ENCODE data around the gene ZFX.

DNA sequence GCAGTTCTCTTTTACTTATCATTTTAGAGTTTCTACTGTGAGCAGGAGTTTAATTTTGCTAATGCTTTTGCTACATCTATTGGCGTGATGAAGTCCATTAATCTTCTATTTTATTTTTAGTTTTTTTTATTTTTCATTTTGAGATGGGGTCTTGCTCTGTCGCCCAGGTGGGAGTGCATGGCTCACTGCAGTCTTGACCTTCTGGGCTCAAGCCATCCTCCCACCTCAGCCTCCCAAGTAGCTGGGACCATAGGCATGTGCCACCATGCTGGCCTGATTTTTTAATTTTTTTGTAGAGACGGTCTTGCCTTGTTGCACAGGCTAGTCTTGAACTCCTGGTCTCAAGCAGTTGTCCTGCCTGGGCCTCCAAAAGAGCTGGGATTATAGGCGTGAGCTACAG lies 9.4 kb downstream of the ZFX start:
- TF ChIP-seq, protein P1, sequence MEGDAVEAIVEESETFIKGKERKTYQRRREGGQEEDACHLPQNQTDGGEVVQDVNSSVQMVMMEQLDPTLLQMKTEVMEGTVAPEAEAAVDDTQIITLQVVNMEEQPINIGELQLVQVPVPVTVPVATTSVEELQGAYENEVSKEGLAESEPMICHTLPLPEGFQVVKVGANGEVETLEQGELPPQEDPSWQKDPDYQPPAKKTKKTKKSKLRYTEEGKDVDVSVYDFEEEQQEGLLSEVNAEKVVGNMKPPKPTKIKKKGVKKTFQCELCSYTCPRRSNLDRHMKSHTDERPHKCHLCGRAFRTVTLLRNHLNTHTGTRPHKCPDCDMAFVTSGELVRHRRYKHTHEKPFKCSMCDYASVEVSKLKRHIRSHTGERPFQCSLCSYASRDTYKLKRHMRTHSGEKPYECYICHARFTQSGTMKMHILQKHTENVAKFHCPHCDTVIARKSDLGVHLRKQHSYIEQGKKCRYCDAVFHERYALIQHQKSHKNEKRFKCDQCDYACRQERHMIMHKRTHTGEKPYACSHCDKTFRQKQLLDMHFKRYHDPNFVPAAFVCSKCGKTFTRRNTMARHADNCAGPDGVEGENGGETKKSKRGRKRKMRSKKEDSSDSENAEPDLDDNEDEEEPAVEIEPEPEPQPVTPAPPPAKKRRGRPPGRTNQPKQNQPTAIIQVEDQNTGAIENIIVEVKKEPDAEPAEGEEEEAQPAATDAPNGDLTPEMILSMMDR (IDR thresholded peaks at IDR 0.05; ENCODE audit: insufficient read depth, low read length) = no peak
- TF ChIP-seq GABPA (IDR thresholded peaks at IDR 0.05; ENCODE audit: low read depth) = no peak

Measured in HL-60 (cell line).